MCF 10A (cell line): ENCODE data around the gene LMX1B. TPM values are rescaled to one million over a fixed set of nuclear protein-coding genes. Genes with fewer than 3 reads are reported as not detected.

Experiments used
- BruUV-seq: library from RNA; stranded (reverse); fragments of 400-500 nt; replicated peaks from 2 replicates; lab custom pipeline; 2021; lab: Mats Ljungman, UMichigan
- CTCF ChIA-PET: fragments of 300-600 bp; sonication (Branson Sonifier 250); formaldehyde crosslinking; extraction: SDS; loops from one replicate; lab custom pipeline; 2021; ENCODE audit warnings: antibody characterized with exemption, inconsistent platforms; lab: Yijun Ruan, JAX
- POLR2A ChIA-PET: fragments of 300-600, 350-650 bp; sonication (Branson Sonifier 250); formaldehyde crosslinking; extraction: SDS; loops from one replicate; lab custom pipeline; 2020; ENCODE audit warnings: antibody characterized with exemption, inconsistent platforms; lab: Yijun Ruan, JAX
- DNase-seq: peaks from one replicate; pipeline ENCODE4 v3.0.0-alpha.2; 2018; ENCODE audit not compliant: unreplicated experiment
- H3K27ac Mint-ChIP-seq: one replicate; pipeline ENCODE4 v1.8.0; 2022; ENCODE audit warnings: mild to moderate bottlenecking, low read depth, mixed read lengths; ENCODE audit not compliant: unreplicated experiment
- H3K27me3 Mint-ChIP-seq: one replicate; pipeline ENCODE4 v1.8.0; 2022; ENCODE audit warnings: mixed read lengths; ENCODE audit not compliant: insufficient read depth, unreplicated experiment
- H3K36me3 Mint-ChIP-seq: one replicate; pipeline ENCODE4 v1.8.0; 2022; ENCODE audit warnings: mild to moderate bottlenecking, moderate library complexity, mixed read lengths; ENCODE audit not compliant: insufficient read depth, unreplicated experiment
- H3K4me1 Mint-ChIP-seq: one replicate; pipeline ENCODE4 v1.8.0; 2022; ENCODE audit warnings: mixed read lengths; ENCODE audit not compliant: insufficient read depth, unreplicated experiment
- H3K4me3 Mint-ChIP-seq: one replicate; pipeline ENCODE4 v1.8.0; 2022; ENCODE audit warnings: mild to moderate bottlenecking, moderate library complexity, mixed read lengths; ENCODE audit not compliant: unreplicated experiment
- H3K9me3 Mint-ChIP-seq: one replicate; pipeline ENCODE4 v1.8.0; 2022; ENCODE audit warnings: mixed read lengths; ENCODE audit not compliant: unreplicated experiment
- CTCF ChIP-seq: fragments of 200-600 bp; IDR thresholded peaks from one replicate; pipeline ENCODE4 v1.8.0; 2022; ENCODE audit warnings: antibody characterized with exemption, mild to moderate bottlenecking; ENCODE audit not compliant: unreplicated experiment
- intact Hi-C: fragments of 100-400 bp; cut with micrococcal nuclease; formaldehyde crosslinking; loops from 2 replicates; pipeline ENCODE4 v1.14.1; 2022
- total RNA-seq: library from RNA; stranded (reverse); gene quantifications from 2 replicates; pipeline ENCODE4 v1.2.3, GENCODE V29; 2022

LMX1B gene
- total RNA-seq, 1 experiment from 2014 or later: 3.4 TPM

- peak; percentile 43 for DNase-seq
- Mint-ChIP-seq H3K27me3 (no peaks in the 10 kb centered on the region), H3K4me1 (no peaks in the 10 kb centered on the region), H3K36me3 (no peaks in the 10 kb centered on the region), H3K9me3 (no peaks in the 10 kb centered on the region), H3K27ac (no peak overlapping the region), H3K4me3 (no peak overlapping the region)
- POLR2A ChIA-PET: no interaction called here
- TF ChIP-seq CTCF: no peak
- CTCF ChIA-PET: interaction anchor here (0.9 to 2.4 kb wide), 6 partner anchors 8 to 87 kb away, joined by 3 to 22 read pairs (median 5); no protein-coding TSS in a partner anchor
- no TSS peak for BruUV-seq
- intact Hi-C loops: loop anchor here (5.0 kb wide), 1 partner anchor 82 kb away; the partner anchor contains the start of gene LMX1B
These were observed 80.7 kb downstream of the LMX1B start for GRCh38 chr9:126694206-126695081.

- Mint-ChIP-seq H3K27me3 (no peaks in the 10 kb centered on the region), H3K4me1 (no peaks in the 10 kb centered on the region), H3K36me3 (no peaks in the 10 kb centered on the region), H3K9me3 (no peaks in the 10 kb centered on the region), H3K27ac (no peak overlapping the region), H3K4me3 (no peak overlapping the region)
- BruUV-seq: no TSS peak
- CTCF ChIA-PET: interaction anchor here (0.9 to 2.4 kb wide), 4 partner anchors 12 to 87 kb away, joined by 3 to 22 read pairs (median 4); no protein-coding TSS in a partner anchor
- intact Hi-C loops: no loop called here
- POLR2A ChIA-PET: no interaction called here
- TF ChIP-seq CTCF: no peak
- DNase-seq: no peak
These were observed 81.5 kb downstream of the LMX1B start for GRCh38 chr9:126695186-126695585.

GRCh38 chr9:126695701-126696400 lies 82.1 kb downstream of the LMX1B start:
- Mint-ChIP-seq H3K4me1 (no peaks in the 10 kb centered on the region), H3K4me3 (no peak overlapping the region), H3K9me3 (no peaks in the 10 kb centered on the region), H3K27me3 (no peaks in the 10 kb centered on the region), H3K36me3 (no peaks in the 10 kb centered on the region), H3K27ac (no peak overlapping the region)
- DNase-seq: no peak
- ChIA-PET CTCF (interaction anchor here (0.9 to 2.4 kb wide), 3 partner anchors 11 to 87 kb away, joined by 3 to 22 read pairs (median 5); no protein-coding TSS in a partner anchor), POLR2A (no interaction called here)
- BruUV-seq: no TSS peak
- intact Hi-C loops: no loop called here
- TF ChIP-seq CTCF: no peak
